IMR-90 (cell line): ENCODE results near the gene ELOVL1. TPM values are rescaled to one million over a fixed set of nuclear protein-coding genes. Genes with fewer than 3 reads are reported as not detected.

Experiments
- ATAC-seq: fragments of 200-7000 bp; cut with Tn5 transposase; 2 replicates; pipeline ENCODE4 v1.9.1; 2020; ENCODE audit warnings: low read depth, mild to moderate bottlenecking, moderate library complexity
- BruUV-seq: library from RNA; stranded (reverse); fragments of 400-500 nt; replicated peaks from 2 replicates; lab custom pipeline; 2021; lab: Mats Ljungman, UMichigan
- CTCF ChIA-PET: fragments of 300-600 bp; formaldehyde crosslinking; extraction: SDS; loops from one replicate; lab custom pipeline; 2021; ENCODE audit warnings: antibody characterized with exemption; lab: Yijun Ruan, JAX
- POLR2A ChIA-PET: fragments of 300-600 bp; sonication (Branson Sonifier 250); formaldehyde crosslinking; loops from one replicate; lab custom pipeline; 2022; ENCODE audit warnings: antibody characterized with exemption; ENCODE audit not compliant: unreplicated experiment; lab: Charles Lee
- DNase-seq: peaks from one replicate; pipeline ENCODE4 v3.0.0; 2013
- H2AFZ ChIP-seq: replicated peaks from 2 replicates; pipeline ENCODE3; 2013; ENCODE audit warnings: low read length, mild to moderate bottlenecking; ENCODE audit not compliant: poor library complexity
- H2AK5ac ChIP-seq: 2 replicates; pipeline ENCODE4 v1.6.1; 2013; ENCODE audit warnings: low read depth, low read length, inconsistent platforms
- H2AK9ac ChIP-seq: replicated peaks from 2 replicates; pipeline ENCODE3; 2013; ENCODE audit warnings: mild to moderate bottlenecking, low read depth, low read length, moderate library complexity; ENCODE audit not compliant: poor library complexity
- H2BK120ac ChIP-seq: 2 replicates; pipeline ENCODE4 v1.6.1; 2013; ENCODE audit warnings: low read depth, low read length, inconsistent platforms
- H2BK15ac ChIP-seq: 3 replicates; pipeline ENCODE4 v1.6.1; 2013; ENCODE audit warnings: low read depth, low read length, inconsistent platforms
- H2BK20ac ChIP-seq: 2 replicates; pipeline ENCODE4 v1.6.1; 2013; ENCODE audit warnings: low read depth, mild to moderate bottlenecking, inconsistent platforms, low read length, moderate library complexity
- H2BK5ac ChIP-seq: 2 replicates; pipeline ENCODE4 v1.6.1; 2013; ENCODE audit warnings: mild to moderate bottlenecking, low read depth, low read length, inconsistent platforms; ENCODE audit not compliant: poor library complexity, severe bottlenecking
- H3K14ac ChIP-seq: replicated peaks from 2 replicates; pipeline ENCODE4 v1.6.1; 2013; ENCODE audit warnings: low read depth, low read length, inconsistent platforms
- H3K18ac ChIP-seq: 2 replicates; pipeline ENCODE4 v1.6.1; 2013; ENCODE audit warnings: low read depth, low read length, control low read depth
- H3K23ac ChIP-seq: 2 replicates; pipeline ENCODE4 v1.6.1; 2013; ENCODE audit warnings: low read depth, low read length, inconsistent platforms
- H3K27ac ChIP-seq: 2 replicates; pipeline ENCODE4 v1.5.1; 2013; ENCODE audit warnings: mild to moderate bottlenecking, control low read depth, low read length; ENCODE audit not compliant: insufficient read depth
- H3K27me3 ChIP-seq: 2 replicates; pipeline ENCODE4 v1.6.1; 2013; ENCODE audit warnings: low read length; ENCODE audit not compliant: control insufficient read depth, insufficient read depth
- H3K36me3 ChIP-seq: 2 replicates; pipeline ENCODE4 v1.6.1; 2013; ENCODE audit warnings: low read length, mixed read lengths; ENCODE audit not compliant: control insufficient read depth, insufficient read depth
- H3K4ac ChIP-seq: 2 replicates; pipeline ENCODE4 v1.6.1; 2013; ENCODE audit warnings: low read depth, low read length, inconsistent platforms
- H3K4me1 ChIP-seq: 2 replicates; pipeline ENCODE4 v1.6.1; 2013; ENCODE audit warnings: low read length, mixed read lengths; ENCODE audit not compliant: control insufficient read depth, insufficient read depth
- H3K4me2 ChIP-seq: 2 replicates; pipeline ENCODE4 v1.6.1; 2013; ENCODE audit warnings: low read depth, mild to moderate bottlenecking, control low read depth, low read length, moderate library complexity
- H3K4me3 ChIP-seq: 2 replicates; pipeline ENCODE4 v1.5.1; 2013; ENCODE audit warnings: low read depth, mild to moderate bottlenecking, control low read depth, low read length, moderate library complexity; ENCODE audit not compliant: insufficient read depth
- H3K56ac ChIP-seq: 2 replicates; pipeline ENCODE4 v1.6.1; 2013; ENCODE audit warnings: low read length, inconsistent platforms; ENCODE audit not compliant: insufficient read depth; ENCODE audit errors: extremely low read depth
- H3K79me1 ChIP-seq, 2 experiments: 2 replicates each; pipeline ENCODE4 v1.6.1; 2013; ENCODE audit warnings: low read length in 2 of 2, inconsistent platforms in 1 of 2, low read depth in 1 of 2
- H3K9ac ChIP-seq: 2 replicates; pipeline ENCODE4 v1.6.1; 2013; ENCODE audit warnings: low read depth, low read length, control low read depth
- H3K9me1 ChIP-seq: 2 replicates; pipeline ENCODE4 v1.6.1; 2013; ENCODE audit warnings: low read length, inconsistent platforms; ENCODE audit not compliant: insufficient read depth
- H3K9me3 ChIP-seq: 2 replicates; pipeline ENCODE4 v1.6.1; 2013; ENCODE audit warnings: low read length; ENCODE audit not compliant: control insufficient read depth, insufficient read depth
- H4K20me1 ChIP-seq: 2 replicates; pipeline ENCODE4 v1.6.1; 2013; ENCODE audit warnings: low read length, inconsistent platforms; ENCODE audit not compliant: insufficient read depth
- H4K5ac ChIP-seq: 2 replicates; pipeline ENCODE4 v1.6.1; 2013; ENCODE audit warnings: mild to moderate bottlenecking, low read depth, low read length, control low read depth
- H4K8ac ChIP-seq, 2 experiments: 2 replicates each; pipeline ENCODE4 v1.6.1; 2013; ENCODE audit warnings: low read depth in 2 of 2, low read length in 2 of 2, control low read depth in 1 of 2, inconsistent platforms in 1 of 2
- H4K91ac ChIP-seq: 2 replicates; pipeline ENCODE4 v1.6.1; 2013; ENCODE audit warnings: low read depth, low read length, inconsistent platforms; ENCODE audit not compliant: insufficient read depth
- NFE2L2 ChIP-seq: fragments of 150-350 bp; IDR thresholded peaks from 2 replicates; pipeline ENCODE4 v1.6.1; 2016; ENCODE audit warnings: low read depth, mild to moderate bottlenecking, low read length
- WGBS, 2 experiments: methylation state at CpG; one replicate each; pipeline versions ENCODE4 v1.1.5 to v1.1.7; 2013; ENCODE audit warnings: missing lambda C conversion rate in 2 of 2; ENCODE audit not compliant: insufficient read length in 1 of 2; ENCODE audit errors: extremely low coverage in 2 of 2; 5-methylcytosine and 5-hydroxymethylcytosine counted together
- dilution Hi-C: fragments of 300-500 bp; cut with HindIII; formaldehyde crosslinking; loops from one replicate; pipeline ENCODE4 v1.14.3; 2018; ENCODE audit warnings: low sequenced_read_pairs; ENCODE audit not compliant: unreplicated experiment
- in situ Hi-C: fragments of 300-500 bp; cut with MboI; formaldehyde crosslinking; loops from 3 replicates; pipeline ENCODE4 v1.14.3; 2019; ENCODE audit warnings: low sequenced_read_pairs, inconsistent platforms, mixed read lengths
- intact Hi-C: fragments of 100-400 bp; cut with micrococcal nuclease; formaldehyde crosslinking; loops from 2 replicates; pipeline ENCODE4 v1.10.0; 2022
- polyA plus RNA-seq, 3 experiments: library from polyadenylated mRNA; depleted of rRNA; stranded (reverse); fragments of >200 nt; gene quantifications; 2 replicates each; pipeline ENCODE4 v1.2.3, GENCODE V29; 2012; ENCODE audit warnings: low replicate concordance in 1 of 3
- total RNA-seq: library from RNA; depleted of rRNA; stranded (reverse); fragments of >200 nt; gene quantifications from 2 replicates; pipeline ENCODE4 v1.2.3, GENCODE V29; 2012

Gene ELOVL1
- total and polyA plus RNA-seq, 2 of the 4 experiments (the other 2 are of a cell fraction): 88.9 to 211 TPM

DNA sequence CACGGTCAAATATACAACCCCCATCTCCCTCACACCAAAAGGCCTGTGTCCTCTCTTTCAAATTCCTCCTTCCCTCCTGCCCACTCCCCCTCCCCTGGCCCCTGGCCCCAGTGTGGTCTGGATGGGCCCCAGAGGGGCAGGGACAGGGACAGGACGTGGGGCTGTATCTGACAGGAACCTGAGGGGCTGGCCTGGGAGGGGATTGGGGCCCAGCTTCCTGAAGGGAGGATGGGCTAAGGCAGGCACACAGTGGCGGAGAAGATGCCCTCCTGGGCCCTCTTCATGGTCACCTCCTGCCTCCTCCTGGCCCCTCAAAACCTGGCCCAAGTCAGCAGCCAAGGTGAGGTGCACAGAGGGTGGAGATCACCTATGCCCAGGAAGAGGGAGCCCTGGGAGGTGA, 30.2 kb downstream of the ELOVL1 start, which contains the start of gene MPL:
Gene MPL, plus strand, starts transcription at position 231 of the 400 bp plus-strand sequence. Its CDS starts 31 bp downstream, at position 262.
- H4K91ac ChIP-seq: no peak within 1 kb of the TSS
- H3K9me1 ChIP-seq: no peaks in the 10 kb centered on the region
- in situ Hi-C loops: no loop called here
- H4K5ac ChIP-seq: no peak within 1 kb of the TSS
- H2AFZ ChIP-seq: peak within 1 kb of the TSS; percentile 37
- H3K23ac ChIP-seq: no peak within 1 kb of the TSS
- no peak within 1 kb of the TSS for H2BK5ac ChIP-seq
- no peaks in the 10 kb centered on the region for H3K9me3 ChIP-seq
- no CpG with 5 or more reads among the region's 3 CpGs for WGBS, 2 experiments
- H2BK15ac ChIP-seq: no peak within 1 kb of the TSS
- H2BK120ac ChIP-seq: no peak within 1 kb of the TSS
- H2AK5ac ChIP-seq: no peak within 1 kb of the TSS
- H2AK9ac ChIP-seq: peak within 1 kb of the TSS; percentile 11
- no TSS peak for BruUV-seq
- no peaks in the 10 kb centered on the region for H3K36me3 ChIP-seq
- H3K9ac ChIP-seq: no peak within 1 kb of the TSS
- H3K27ac ChIP-seq: no peak within 1 kb of the TSS
- no peak within 1 kb of the TSS for H3K4me3 ChIP-seq
- H3K14ac ChIP-seq: no peak within 1 kb of the TSS
- no peak within 1 kb of the TSS for H2BK20ac ChIP-seq
- H3K4me2 ChIP-seq: no peak within 1 kb of the TSS
- H3K27me3 ChIP-seq: peaks cover 13% of the 10 kb centered on the region
- no peaks in the 10 kb centered on the region for H3K4me1 ChIP-seq
- H4K8ac ChIP-seq: no peak within 1 kb of the TSS
- H4K20me1 ChIP-seq: no peaks in the 10 kb centered on the region
- no peak within 1 kb of the TSS for H3K4ac ChIP-seq
- ATAC-seq: no peak
- TF ChIP-seq NFE2L2: no peak
- intact Hi-C loops: no loop called here
- no peak within 1 kb of the TSS for H3K18ac ChIP-seq
- CTCF ChIA-PET: no interaction called here
- dilution Hi-C loops: no loop called here
- H3K79me1 ChIP-seq: no peaks in the 10 kb centered on the region
- DNase-seq: no peak
- POLR2A ChIA-PET: no interaction called here
- no peak within 1 kb of the TSS for H3K56ac ChIP-seq
